Skeletal muscle satellite cell (primary cell): ENCODE data around the gene NOS3.
A peak's percentile ranks its signal among the peaks of the same experiment; 100 is the strongest.
"Not testable (repeated sequence)": the region's sequence is repeated elsewhere in the genome, so short reads cannot be mapped to it uniquely, and the experiment has no call there.

ENCODE experiments used
- H3K27me3 ChIP-seq: 2 replicates; pipeline ENCODE4 v1.7.0; 2013; ENCODE audit warnings: low read length; ENCODE audit not compliant: control insufficient read depth, insufficient read depth
- H3K36me3 ChIP-seq: 2 replicates; pipeline ENCODE4 v1.7.0; 2013; ENCODE audit warnings: mild to moderate bottlenecking, control low read depth, low read length; ENCODE audit not compliant: insufficient read depth
- H3K4me1 ChIP-seq: 2 replicates; pipeline ENCODE4 v1.7.0; 2013; ENCODE audit warnings: low read length; ENCODE audit not compliant: control insufficient read depth, insufficient read depth
- H3K4me2 ChIP-seq: 2 replicates; pipeline ENCODE4 v1.7.0; 2013; ENCODE audit warnings: mild to moderate bottlenecking, low read length
- H3K4me3 ChIP-seq: 2 replicates; pipeline ENCODE4 v1.7.0; 2013; ENCODE audit warnings: low read length
- H3K9ac ChIP-seq: 2 replicates; pipeline ENCODE4 v1.7.0; 2013; ENCODE audit warnings: mild to moderate bottlenecking, low read depth, low read length, moderate library complexity
- H3K9me3 ChIP-seq: replicated peaks from 2 replicates; pipeline ENCODE4 v1.7.0; 2013; ENCODE audit warnings: mild to moderate bottlenecking, control low read depth, low read length

NOS3 gene

GRCh38 chr7:151017370-151017952, 26.6 kb downstream of the NOS3 start:
- Histone ChIP-seq H3K9me3 (no peaks in the 10 kb centered on the region), H3K27me3 (peaks cover 65% of the 10 kb centered on the region), H3K9ac (no peak overlapping the region), H3K36me3 (no peaks in the 10 kb centered on the region), H3K4me2 (peak overlapping the region; percentile 80), H3K4me3 (no peak overlapping the region), H3K4me1 (peaks cover 24% of the 10 kb centered on the region)

DNA sequence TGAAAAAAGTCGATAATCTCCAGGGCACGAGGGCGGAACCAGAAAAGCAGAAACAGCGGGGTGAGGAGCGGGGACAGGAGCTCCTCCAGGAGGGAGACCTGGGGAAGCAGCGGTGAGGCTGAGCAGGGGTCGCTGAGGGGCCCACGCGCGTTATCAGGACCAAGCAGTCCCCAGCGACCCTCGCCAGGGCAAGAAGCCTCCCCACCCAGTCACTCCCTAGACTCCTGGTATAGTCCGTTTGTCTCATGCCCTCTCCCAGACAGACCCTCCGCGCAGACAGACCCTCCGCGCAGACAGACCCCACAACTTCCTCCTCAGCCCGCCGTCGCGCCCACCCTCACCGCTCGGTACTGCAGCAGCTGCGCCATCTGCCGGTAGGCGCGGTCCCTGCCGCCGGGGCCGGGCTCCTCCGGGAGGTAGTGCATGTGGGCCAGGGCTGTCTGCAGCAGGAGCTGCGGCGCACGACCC, 27.2 kb downstream of the NOS3 start:
- Histone ChIP-seq H3K36me3 (no peaks in the 10 kb centered on the region), H3K4me1 (peaks cover 23% of the 10 kb centered on the region), H3K9ac (no peak overlapping the region), H3K4me3 (peak overlapping the region; percentile 56), H3K9me3 (no peaks in the 10 kb centered on the region), H3K27me3 (peaks cover 63% of the 10 kb centered on the region), H3K4me2 (peak overlapping the region; percentile 80)

DNA sequence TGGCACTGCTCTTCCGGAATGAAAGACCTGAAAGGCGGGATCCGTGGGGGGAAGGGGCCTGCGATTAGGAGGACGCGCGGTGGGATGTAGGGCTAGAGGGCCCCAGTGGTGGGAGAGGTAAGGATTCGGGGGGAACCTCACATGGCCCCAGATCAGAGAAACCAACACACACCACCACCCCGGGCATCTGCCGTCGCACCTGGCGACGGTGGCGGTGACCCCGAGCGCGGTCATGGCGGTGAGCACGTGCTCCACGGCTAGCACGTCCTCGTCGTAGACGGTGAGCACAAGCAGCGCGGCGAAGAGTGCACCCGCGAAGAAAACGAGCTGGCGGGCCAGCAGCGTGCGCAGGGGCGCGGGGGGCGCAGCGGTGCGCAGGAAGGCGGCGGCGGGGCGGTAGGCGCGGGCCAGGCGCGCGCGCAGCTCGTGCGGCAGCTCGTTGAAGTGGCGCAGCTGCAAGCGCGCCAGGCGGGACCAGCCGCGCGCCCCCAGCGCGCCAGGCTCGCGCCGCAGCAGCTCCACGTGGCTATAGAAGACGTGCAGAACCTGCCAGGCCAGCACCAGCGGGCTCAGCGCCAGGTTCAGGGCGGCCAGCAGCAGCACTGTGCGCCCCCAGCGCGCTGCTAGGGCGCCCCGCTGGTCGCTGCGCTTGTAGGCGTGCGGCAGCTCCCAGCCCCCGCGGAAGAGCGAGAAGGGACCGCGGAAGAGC, 27.8 kb downstream of the NOS3 start:
- H3K9ac ChIP-seq: no peak overlapping the region
- peaks cover 20% of the 10 kb centered on the region for H3K4me1 ChIP-seq
- no peaks in the 10 kb centered on the region for H3K9me3 ChIP-seq
- peaks cover 66% of the 10 kb centered on the region for H3K27me3 ChIP-seq
- H3K36me3 ChIP-seq: no peaks in the 10 kb centered on the region
- peak overlapping the region; percentile 80 for H3K4me2 ChIP-seq
- peak overlapping the region; percentile 56 for H3K4me3 ChIP-seq

DNA sequence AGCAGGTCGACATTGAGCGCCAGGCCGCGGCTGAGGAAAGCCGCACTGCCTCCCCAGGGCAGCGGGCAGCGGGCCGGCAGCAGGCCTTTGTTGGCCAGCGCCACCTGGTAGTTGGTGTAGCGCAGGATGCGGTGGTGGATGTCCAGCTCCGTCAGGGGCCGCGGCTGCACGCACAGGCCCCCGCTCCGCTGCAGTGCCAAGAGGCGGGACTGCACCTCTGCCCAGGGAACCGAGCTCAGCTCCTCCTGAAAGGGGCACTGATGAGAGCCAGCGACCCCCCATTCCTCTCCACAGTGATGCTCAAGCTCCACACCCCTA, 28.3 kb downstream of the NOS3 start:
- Histone ChIP-seq H3K4me3 (peak overlapping the region; percentile 56), H3K36me3 (no peaks in the 10 kb centered on the region), H3K9me3 (no peaks in the 10 kb centered on the region), H3K27me3 (peaks cover 63% of the 10 kb centered on the region), H3K9ac (no peak overlapping the region), H3K4me2 (peak overlapping the region; percentile 80), H3K4me1 (peaks cover 15% of the 10 kb centered on the region)

DNA sequence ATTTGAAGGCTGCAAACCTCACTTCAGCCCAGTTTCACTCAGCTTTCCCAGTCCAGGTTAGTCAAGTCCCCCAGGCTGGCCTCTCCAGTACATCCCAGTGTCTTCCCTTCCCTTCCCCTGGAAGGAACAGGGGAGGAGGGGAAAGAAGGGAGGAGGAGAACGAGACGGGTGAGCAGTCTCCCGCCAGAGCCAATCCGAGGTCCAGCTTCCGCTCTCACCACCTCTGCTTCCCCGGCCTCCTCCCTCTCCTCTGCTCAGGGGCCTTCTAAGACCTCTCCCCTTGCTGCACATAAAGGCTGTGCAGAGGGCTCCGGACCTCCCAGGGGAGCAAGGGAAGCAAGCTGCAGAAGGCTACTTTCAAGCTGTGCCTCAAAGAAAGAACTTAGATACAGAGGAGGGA, 29.4 kb downstream of the NOS3 start:
- Histone ChIP-seq H3K4me1 (peaks cover 13% of the 10 kb centered on the region), H3K9ac (no peak overlapping the region), H3K27me3 (peaks cover 64% of the 10 kb centered on the region), H3K36me3 (no peaks in the 10 kb centered on the region), H3K9me3 (no peaks in the 10 kb centered on the region), H3K4me2 (no peak overlapping the region), H3K4me3 (no peak overlapping the region)

DNA sequence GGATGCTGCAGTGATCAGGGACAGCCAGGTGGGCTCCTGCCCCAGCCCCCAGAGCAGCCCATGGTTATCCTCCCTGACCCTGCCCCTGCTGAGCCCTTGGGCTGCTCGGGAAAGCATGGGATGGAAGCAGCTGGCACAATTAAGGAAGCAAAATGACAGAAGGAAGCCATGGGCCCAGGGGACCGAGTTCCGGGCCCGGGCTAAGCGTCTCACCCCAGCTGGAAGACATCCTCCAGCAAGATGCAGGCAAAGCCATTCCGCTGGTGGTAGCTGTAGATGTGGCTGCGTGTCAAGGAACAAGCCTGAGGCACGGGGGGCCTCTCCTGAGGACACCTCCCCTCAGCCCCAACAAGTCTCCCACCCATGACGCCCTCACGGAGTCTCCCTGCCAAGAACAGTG, 32.4 kb downstream of the NOS3 start:
- Histone ChIP-seq H3K27me3 (peaks cover 52% of the 10 kb centered on the region), H3K4me2 (no peak overlapping the region), H3K4me1 (peaks cover 15% of the 10 kb centered on the region), H3K4me3 (no peak overlapping the region), H3K9ac (no peak overlapping the region), H3K9me3 (no peaks in the 10 kb centered on the region), H3K36me3 (no peaks in the 10 kb centered on the region)

- H3K9ac ChIP-seq: no peak within 1 kb of the TSS
- H3K4me1 ChIP-seq: peaks cover 7% of the 10 kb centered on the region
- peaks cover 39% of the 10 kb centered on the region for H3K27me3 ChIP-seq
- no peaks in the 10 kb centered on the region for H3K36me3 ChIP-seq
- no peaks in the 10 kb centered on the region for H3K9me3 ChIP-seq
- no peak within 1 kb of the TSS for H3K4me3 ChIP-seq
- no peak within 1 kb of the TSS for H3K4me2 ChIP-seq
Observed at GRCh38 chr7:151024435-151025056, 33.7 kb downstream of the NOS3 start, which contains the start of gene ATG9B. Gene ATG9B (minus strand): TSS chr7:151024494. CDS start chr7:151024423, 71 bp downstream.

- no peaks in the 10 kb centered on the region for H3K36me3 ChIP-seq
- no peak overlapping the region for H3K9ac ChIP-seq
- H3K9me3 ChIP-seq: no peaks in the 10 kb centered on the region
- H3K27me3 ChIP-seq: peaks cover 23% of the 10 kb centered on the region
- peaks cover 7% of the 10 kb centered on the region for H3K4me1 ChIP-seq
- no peak overlapping the region for H3K4me3 ChIP-seq
- no peak overlapping the region for H3K4me2 ChIP-seq
Observed at GRCh38 chr7:151025924-151026671, 35.3 kb downstream of the NOS3 start.

DNA sequence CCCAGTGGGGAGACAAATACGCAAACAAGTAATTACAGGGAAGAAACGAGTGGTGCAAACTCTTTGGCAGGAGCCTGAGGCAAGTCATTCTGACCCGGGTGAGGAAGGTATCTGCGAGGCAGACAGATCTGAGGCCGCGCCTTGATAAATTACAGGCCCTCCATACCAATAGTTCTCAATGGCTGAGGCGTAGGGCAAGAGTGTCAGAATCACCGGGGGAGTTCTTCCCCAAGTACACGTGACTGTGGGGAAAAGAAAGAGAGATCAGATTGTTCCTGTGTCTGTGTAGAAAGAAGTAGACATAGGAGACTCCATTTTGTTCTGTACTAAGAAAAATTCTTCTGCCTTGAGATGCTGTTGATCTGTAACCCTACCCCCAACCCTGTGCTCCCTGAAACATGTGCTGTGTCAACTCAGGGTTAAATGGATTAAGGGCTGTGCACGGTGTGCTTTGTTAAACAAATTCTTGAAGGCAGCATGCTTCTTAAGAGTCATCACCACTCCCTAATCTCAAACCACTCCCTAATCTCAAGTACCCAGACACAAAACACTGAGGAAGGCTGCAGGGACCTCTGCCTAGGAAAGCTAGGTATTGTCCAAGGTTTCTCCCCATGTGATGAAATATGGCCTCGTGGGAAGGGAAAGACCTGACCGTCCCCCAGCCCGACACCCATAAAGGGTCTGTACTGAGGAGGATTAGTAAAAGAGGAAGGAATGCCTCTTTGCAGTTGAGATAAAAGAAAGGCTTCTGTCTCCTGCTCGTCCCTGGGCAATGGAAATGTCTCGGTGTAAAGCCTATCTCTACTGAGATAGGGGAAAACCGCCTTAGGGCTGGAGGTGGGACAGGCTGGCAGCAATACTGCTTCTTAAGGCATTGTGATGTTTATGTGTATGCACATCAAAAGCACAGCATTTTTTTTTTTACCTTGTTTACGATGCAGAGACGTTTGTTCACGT, 36.2 kb downstream of the NOS3 start:
- peaks cover 16% of the 10 kb centered on the region for H3K27me3 ChIP-seq
- peak overlapping the region; percentile 82 for H3K4me3 ChIP-seq
- not testable (repeated sequence) for H3K9ac ChIP-seq, H3K36me3 ChIP-seq, H3K4me1 ChIP-seq, H3K9me3 ChIP-seq
- peak overlapping the region; percentile 94 for H3K4me2 ChIP-seq

DNA sequence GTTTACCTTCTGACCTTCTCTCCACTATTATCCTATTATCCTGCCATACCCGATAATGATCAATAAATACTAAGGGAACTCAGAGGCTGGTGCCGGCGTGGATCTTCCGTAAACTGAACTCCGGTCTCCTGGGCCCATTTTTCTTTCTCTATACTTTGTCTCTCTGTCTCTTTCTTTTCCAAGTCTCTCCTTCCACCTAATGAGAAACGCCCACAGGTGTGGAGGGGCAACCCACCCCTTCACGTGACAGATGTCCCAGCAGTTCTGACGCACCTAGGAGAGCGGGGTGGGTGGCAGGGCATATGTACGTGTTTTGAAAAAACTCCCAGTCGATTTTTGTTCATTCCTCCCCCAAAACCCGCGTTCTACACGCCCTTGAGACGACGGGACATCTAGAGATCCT, 36.9 kb downstream of the NOS3 start:
- not testable (repeated sequence) for H3K36me3 ChIP-seq, H3K4me1 ChIP-seq, H3K9me3 ChIP-seq
- Histone ChIP-seq H3K4me3 (peak overlapping the region; percentile 82), H3K4me2 (peak overlapping the region; percentile 94), H3K9ac (peak overlapping the region; percentile 62), H3K27me3 (peaks cover 14% of the 10 kb centered on the region)
